ENCODE measurements around the gene ZNF443. TPM values are rescaled to one million over a fixed set of nuclear protein-coding genes. Genes with fewer than 3 reads are reported as not detected.

Gene ZNF443
- total and polyA plus RNA-seq, 9 of the 15 experiments (the other 6 are each of a cell fraction or from before 2014, with no cell fraction given): 1.5 to 4.9 (median 2.8) TPM

DNA sequence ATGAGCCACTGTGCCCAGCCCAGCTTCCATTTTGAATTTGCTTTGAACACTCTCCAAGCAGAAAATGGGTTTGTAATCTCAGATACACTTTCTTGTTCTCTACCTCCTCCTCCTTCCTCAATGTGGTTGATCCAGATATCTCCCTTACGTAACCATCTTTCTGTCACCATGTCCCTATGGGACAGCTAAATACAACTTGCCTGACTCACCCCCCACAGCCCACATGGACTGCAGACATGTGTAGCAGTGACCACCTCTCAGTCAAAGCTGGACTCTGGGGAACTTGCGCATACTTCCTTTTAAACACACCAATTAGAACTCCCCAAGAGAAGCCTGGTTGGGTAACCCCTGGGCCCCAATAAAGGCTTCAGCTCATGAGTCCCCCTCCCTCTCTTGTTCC is 28.9 kb downstream of the ZNF443 start (continued):
- TF ChIP-seq, protein P1, sequence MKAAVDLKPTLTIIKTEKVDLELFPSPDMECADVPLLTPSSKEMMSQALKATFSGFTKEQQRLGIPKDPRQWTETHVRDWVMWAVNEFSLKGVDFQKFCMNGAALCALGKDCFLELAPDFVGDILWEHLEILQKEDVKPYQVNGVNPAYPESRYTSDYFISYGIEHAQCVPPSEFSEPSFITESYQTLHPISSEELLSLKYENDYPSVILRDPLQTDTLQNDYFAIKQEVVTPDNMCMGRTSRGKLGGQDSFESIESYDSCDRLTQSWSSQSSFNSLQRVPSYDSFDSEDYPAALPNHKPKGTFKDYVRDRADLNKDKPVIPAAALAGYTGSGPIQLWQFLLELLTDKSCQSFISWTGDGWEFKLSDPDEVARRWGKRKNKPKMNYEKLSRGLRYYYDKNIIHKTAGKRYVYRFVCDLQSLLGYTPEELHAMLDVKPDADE (conservative IDR thresholded peaks at IDR 0.05; ENCODE audit: control insufficient read depth, low read depth, low read length): no peak
- TF ChIP-seq ZNF41 (CRISPR knock-in tag; conservative IDR thresholded peaks at IDR 0.05) (no peak), ZNF436 (CRISPR knock-in tag; IDR thresholded peaks at IDR 0.05) (no peak), MTA2 (IDR thresholded peaks at IDR 0.05; ENCODE audit: low read depth) (peak; percentile 62), ARID3B (CRISPR knock-in tag; IDR thresholded peaks at IDR 0.05; ENCODE audit: borderline replicate concordance) (no peak), DACH1 (IDR thresholded peaks at IDR 0.05; ENCODE audit: partially characterized antibody) (no peak), FOXK2 (conservative IDR thresholded peaks at IDR 0.05 in 1 of 2, IDR thresholded peaks at IDR 0.05 in 1 of 2; ENCODE audit: low read depth in 2 of 2) (peak; percentile 28 to 48; a peak in 2 of 4 replicates), POLR2AphosphoS2 (IDR thresholded peaks at IDR 0.05; ENCODE audit: low read length) (no peak), FOXM1 (IDR thresholded peaks at IDR 0.05; ENCODE audit: low read depth) (0 out of 2 replicates have a peak, but pooled peaks have one; percentile 13), FOXM1 (CRISPR knock-in tag; IDR thresholded peaks at IDR 0.05; ENCODE audit: low read depth) (no peak), MEIS2 (IDR thresholded peaks at IDR 0.05; ENCODE audit: partially characterized antibody) (peak; percentile 78), NRF1 (conservative IDR thresholded peaks at IDR 0.05 in 1 of 2, IDR thresholded peaks at IDR 0.05 in 1 of 2) (peak; percentile 43 to 55; a peak in 2 of 4 replicates), STAT5A (IDR thresholded peaks at IDR 0.05; ENCODE audit: borderline replicate concordance, low read length) (peak; percentile 43; the same call in 1 of the 2 replicates), CBFA2T2 (conservative IDR thresholded peaks at IDR 0.05) (peak; percentile 69), ATF3 (IDR thresholded peaks at IDR 0.05) (peak; percentile 60; the same call in 1 of the 2 replicates), ATF3 (CRISPR knock-in tag; conservative IDR thresholded peaks at IDR 0.05) (no peak), CEBPG (CRISPR knock-in tag; IDR thresholded peaks at IDR 0.05) (no peak), CEBPG (tag; conservative IDR thresholded peaks at IDR 0.05 in 1 of 2, IDR thresholded peaks at IDR 0.05 in 1 of 2) (peak in 1 of 2 experiments; percentile 39; a peak in 1 of 4 replicates), CBFA2T3 (IDR thresholded peaks at IDR 0.05) (peak; percentile 83)
- TF ChIP-seq, protein P2, sequence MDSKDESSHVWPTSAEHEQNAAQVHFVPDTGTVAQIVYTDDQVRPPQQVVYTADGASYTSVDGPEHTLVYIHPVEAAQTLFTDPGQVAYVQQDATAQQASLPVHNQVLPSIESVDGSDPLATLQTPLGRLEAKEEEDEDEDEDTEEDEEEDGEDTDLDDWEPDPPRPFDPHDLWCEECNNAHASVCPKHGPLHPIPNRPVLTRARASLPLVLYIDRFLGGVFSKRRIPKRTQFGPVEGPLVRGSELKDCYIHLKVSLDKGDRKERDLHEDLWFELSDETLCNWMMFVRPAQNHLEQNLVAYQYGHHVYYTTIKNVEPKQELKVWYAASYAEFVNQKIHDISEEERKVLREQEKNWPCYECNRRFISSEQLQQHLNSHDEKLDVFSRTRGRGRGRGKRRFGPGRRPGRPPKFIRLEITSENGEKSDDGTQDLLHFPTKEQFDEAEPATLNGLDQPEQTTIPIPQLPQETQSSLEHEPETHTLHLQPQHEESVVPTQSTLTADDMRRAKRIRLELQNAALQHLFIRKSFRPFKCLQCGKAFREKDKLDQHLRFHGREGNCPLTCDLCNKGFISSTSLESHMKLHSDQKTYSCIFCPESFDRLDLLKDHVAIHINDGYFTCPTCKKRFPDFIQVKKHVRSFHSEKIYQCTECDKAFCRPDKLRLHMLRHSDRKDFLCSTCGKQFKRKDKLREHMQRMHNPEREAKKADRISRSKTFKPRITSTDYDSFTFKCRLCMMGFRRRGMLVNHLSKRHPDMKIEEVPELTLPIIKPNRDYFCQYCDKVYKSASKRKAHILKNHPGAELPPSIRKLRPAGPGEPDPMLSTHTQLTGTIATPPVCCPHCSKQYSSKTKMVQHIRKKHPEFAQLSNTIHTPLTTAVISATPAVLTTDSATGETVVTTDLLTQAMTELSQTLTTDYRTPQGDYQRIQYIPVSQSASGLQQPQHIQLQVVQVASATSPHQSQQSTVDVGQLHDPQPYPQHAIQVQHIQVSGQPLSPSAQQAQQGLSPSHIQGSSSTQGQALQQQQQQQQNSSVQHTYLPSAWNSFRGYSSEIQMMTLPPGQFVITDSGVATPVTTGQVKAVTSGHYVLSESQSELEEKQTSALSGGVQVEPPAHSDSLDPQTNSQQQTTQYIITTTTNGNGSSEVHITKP (IDR thresholded peaks at IDR 0.05; ENCODE audit: partially characterized antibody): peak; percentile 33
- TF ChIP-seq, protein P3, sequence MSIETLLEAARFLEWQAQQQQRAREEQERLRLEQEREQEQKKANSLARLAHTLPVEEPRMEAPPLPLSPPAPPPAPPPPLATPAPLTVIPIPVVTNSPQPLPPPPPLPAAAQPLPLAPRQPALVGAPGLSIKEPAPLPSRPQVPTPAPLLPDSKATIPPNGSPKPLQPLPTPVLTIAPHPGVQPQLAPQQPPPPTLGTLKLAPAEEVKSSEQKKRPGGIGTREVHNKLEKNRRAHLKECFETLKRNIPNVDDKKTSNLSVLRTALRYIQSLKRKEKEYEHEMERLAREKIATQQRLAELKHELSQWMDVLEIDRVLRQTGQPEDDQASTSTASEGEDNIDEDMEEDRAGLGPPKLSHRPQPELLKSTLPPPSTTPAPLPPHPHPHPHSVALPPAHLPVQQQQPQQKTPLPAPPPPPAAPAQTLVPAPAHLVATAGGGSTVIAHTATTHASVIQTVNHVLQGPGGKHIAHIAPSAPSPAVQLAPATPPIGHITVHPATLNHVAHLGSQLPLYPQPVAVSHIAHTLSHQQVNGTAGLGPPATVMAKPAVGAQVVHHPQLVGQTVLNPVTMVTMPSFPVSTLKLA (conservative IDR thresholded peaks at IDR 0.05): peak; percentile 61 to 77

All from K562 (cell line).